Measurements from ENCODE around the gene SDK2. TPM values are rescaled to one million over a fixed set of nuclear protein-coding genes. Genes with fewer than 3 reads are reported as not detected.

SDK2 gene
- total RNA-seq, 2 donors from 2014 or later, result 0.26 to 0.33 TPM

DNA sequence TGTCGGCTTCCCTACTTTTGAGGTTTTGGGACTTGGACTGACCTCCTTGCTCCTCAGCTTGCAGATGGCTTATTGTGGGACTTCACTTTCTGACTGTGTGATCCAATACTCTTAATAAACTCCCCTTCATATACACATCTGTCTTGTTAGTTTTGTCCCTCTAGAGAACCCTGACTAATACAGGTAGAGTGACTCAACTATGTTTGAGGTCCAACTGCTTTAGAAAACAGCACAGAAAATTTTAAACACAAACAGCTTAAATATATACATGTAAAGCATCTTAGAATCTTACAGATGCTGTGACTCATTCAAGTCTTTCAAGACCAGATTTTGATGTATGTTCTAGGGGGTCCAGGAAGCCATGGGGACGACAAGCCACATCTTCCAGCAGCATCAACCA, 11.7 kb downstream of the SDK2 start:
- ATAC-seq (no peak), DNase-seq (no peak)
- no peak for TF ChIP-seq POLR2A (IDR thresholded peaks at IDR 0.05)
- TF ChIP-seq, protein P1, sequence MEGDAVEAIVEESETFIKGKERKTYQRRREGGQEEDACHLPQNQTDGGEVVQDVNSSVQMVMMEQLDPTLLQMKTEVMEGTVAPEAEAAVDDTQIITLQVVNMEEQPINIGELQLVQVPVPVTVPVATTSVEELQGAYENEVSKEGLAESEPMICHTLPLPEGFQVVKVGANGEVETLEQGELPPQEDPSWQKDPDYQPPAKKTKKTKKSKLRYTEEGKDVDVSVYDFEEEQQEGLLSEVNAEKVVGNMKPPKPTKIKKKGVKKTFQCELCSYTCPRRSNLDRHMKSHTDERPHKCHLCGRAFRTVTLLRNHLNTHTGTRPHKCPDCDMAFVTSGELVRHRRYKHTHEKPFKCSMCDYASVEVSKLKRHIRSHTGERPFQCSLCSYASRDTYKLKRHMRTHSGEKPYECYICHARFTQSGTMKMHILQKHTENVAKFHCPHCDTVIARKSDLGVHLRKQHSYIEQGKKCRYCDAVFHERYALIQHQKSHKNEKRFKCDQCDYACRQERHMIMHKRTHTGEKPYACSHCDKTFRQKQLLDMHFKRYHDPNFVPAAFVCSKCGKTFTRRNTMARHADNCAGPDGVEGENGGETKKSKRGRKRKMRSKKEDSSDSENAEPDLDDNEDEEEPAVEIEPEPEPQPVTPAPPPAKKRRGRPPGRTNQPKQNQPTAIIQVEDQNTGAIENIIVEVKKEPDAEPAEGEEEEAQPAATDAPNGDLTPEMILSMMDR (IDR thresholded peaks at IDR 0.05), result no peak
- intact Hi-C loops (cut with DNase I), result no loop called here
- no peaks in the 10 kb centered on the region for H3K9me3 ChIP-seq
- H3K4me1 ChIP-seq, result no peaks in the 10 kb centered on the region
- H3K4me3 ChIP-seq, result no peak overlapping the region
- no peaks in the 10 kb centered on the region for H3K36me3 ChIP-seq (replicated peaks in 1 of 2; ENCODE audit: insufficient read depth in 1 of 2, low read depth in 2 of 2)
- no peak overlapping the region for H3K27ac ChIP-seq
- no peaks in the 10 kb centered on the region for H3K27me3 ChIP-seq
- WGBS, 2 donors, result 70 to 75% methylated on average over 2 of the region's 2 CpGs

DNA sequence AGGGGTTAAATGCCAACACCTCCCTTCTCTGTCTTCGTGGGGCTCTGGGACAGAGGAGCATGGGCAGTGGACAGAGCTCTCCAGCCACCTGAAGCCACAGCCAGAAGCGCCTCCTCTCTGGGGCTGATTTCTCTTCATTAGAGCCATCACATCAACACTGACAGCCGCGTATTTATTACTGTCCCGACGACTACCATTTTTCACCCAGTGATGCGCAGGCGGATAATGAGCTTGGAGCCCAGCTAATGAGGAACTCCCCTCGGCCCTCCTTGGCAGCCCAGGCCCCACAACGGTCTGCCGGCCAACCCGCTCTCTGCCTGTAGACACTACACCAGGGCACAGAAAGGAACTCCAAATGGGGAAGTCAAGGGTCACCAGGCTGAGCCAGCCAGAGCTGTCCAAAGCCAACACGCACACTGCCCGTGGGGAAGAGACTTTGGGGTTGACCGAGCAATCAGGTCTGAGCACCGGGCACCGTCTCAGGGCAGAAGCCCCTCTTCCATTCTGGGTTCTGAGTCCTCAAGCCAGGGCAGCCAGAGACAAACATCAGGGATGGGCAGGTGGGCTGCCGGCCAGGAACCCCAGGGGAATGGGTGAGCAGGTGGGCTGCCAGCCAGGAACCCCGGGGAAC, 13.2 kb downstream of the SDK2 start:
- H3K4me1 ChIP-seq, result no peaks in the 10 kb centered on the region
- no peaks in the 10 kb centered on the region for H3K27me3 ChIP-seq
- no peak for DNase-seq
- H3K4me3 ChIP-seq, result no peak overlapping the region
- TF ChIP-seq, protein P1 (IDR thresholded peaks at IDR 0.05), result no peak
- no peak for TF ChIP-seq POLR2A (IDR thresholded peaks at IDR 0.05)
- H3K27ac ChIP-seq, result no peak overlapping the region
- no peaks in the 10 kb centered on the region for H3K9me3 ChIP-seq
- ATAC-seq, result no peak
- 67 to 77% methylated on average over 16 to 19 of the region's 19 CpGs for WGBS, 2 donors
- H3K36me3 ChIP-seq (replicated peaks in 1 of 2; ENCODE audit: insufficient read depth in 1 of 2, low read depth in 2 of 2), result no peaks in the 10 kb centered on the region
- intact Hi-C loops (cut with DNase I), result no loop called here

DNA sequence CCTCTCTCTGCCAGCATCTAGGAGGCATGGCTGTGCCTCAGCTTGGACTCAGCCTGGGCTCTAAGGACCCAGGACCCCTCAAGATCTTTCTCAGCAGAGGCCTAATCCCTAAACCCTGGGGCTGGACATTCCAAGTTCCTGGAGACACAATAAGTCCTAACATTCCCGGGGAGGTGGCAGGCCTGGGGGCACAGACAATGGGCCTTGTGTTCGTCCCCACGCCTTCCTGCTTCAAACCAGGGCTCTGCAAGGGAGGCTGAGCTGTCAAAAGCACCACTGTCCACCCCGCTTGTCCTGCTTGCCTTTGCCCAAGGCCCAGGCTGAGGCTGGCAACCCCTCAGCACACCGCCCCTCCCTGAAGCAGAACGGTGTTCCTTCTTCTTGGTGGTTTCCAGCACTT, 13.7 kb downstream of the SDK2 start:
- 77 to 82% methylated on average over 4 to 6 of the region's 6 CpGs for WGBS, 2 donors

DNA sequence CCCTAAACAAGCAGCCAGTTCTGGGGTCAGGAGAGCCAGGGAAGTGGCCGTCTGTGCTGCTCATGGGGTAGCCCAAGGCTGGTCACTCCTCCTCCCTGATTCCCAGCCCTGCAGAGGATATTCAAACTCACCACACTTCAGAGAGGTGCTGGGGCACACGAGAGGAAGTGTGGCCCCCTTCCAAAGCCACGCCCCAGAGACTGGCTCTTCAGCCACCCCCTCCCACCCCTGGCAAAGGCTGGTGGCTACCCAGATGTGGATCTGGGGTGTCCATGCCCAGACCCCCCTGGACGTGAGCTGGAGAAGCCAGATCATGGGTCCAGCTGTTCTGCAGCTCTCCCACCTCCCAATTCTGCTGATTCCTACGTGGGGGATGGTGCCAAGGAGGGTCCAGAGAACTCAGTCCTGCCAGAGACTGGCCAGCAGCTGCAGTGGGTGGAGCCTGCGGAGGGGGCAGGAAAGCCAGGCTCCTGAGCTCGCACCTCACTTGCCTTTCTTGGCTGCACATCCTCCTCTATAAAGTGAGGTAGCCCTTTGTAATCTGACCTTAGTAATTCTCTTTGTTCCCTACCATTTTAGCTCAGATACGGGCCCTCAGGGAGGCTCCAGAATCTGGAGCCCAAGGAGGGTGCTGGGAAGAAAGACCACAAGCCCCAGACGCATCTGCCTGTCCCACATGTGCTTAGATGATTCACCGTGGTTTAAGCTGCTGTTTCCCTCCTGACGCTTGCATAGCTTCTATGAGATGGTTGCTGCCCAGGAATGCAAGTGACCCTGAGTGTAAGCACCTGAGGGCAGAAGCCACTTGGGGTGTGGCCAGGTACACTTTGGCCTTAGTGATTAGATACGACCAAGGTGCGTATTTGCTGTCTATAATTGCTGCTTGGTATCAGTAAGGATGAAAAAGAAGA, 15.3 kb downstream of the SDK2 start:
- H3K27ac ChIP-seq, result no peak overlapping the region
- H3K36me3 ChIP-seq (replicated peaks in 1 of 2; ENCODE audit: insufficient read depth in 1 of 2, low read depth in 2 of 2), result no peaks in the 10 kb centered on the region
- no peak for DNase-seq
- TF ChIP-seq, protein P1 (IDR thresholded peaks at IDR 0.05), result no peak
- TF ChIP-seq POLR2A (IDR thresholded peaks at IDR 0.05), result no peak
- H3K9me3 ChIP-seq, result no peaks in the 10 kb centered on the region
- intact Hi-C loops (cut with DNase I), result no loop called here
- H3K4me3 ChIP-seq, result no peak overlapping the region
- H3K4me1 ChIP-seq, result no peaks in the 10 kb centered on the region
- ATAC-seq, result no peak
- H3K27me3 ChIP-seq, result no peaks in the 10 kb centered on the region
- WGBS, 2 donors, result 56 to 72% methylated on average over 10 to 13 of the region's 13 CpGs

More for the DNA sequence above, 13.7 kb downstream of the SDK2 start:
- Histone ChIP-seq H3K4me3 (no peak overlapping the region), H3K4me1 (no peaks in the 10 kb centered on the region), H3K27me3 (no peaks in the 10 kb centered on the region), H3K27ac (no peak overlapping the region), H3K9me3 (no peaks in the 10 kb centered on the region), H3K36me3 (replicated peaks in 1 of 2; ENCODE audit: insufficient read depth in 1 of 2, low read depth in 2 of 2) (no peaks in the 10 kb centered on the region)
- intact Hi-C loops (cut with DNase I), result no loop called here
- no peak for DNase-seq
- TF ChIP-seq, protein P1 (IDR thresholded peaks at IDR 0.05), result no peak
- TF ChIP-seq POLR2A (IDR thresholded peaks at IDR 0.05), result no peak
- ATAC-seq, result no peak
